HUDEP-2 (cell line): ENCODE data around the gene MAML2.

Experiments
- DNase-seq, 76 experiments: peaks; one replicate each; lab custom pipeline; 2025; ENCODE audit not compliant: unreplicated experiment in 76 of 76; lab: John Stamatoyannopoulos, UW

Gene MAML2

GRCh38 chr11:96085319-96085930 is 257.6 kb downstream of the MAML2 start:
- no peak for DNase-seq

GRCh38 chr11:96084610-96085318 is 258.2 kb downstream of the MAML2 start:
- DNase-seq: no peak

- DNase-seq: no peak
Observed at GRCh38 chr11:96082936-96083335, 260.1 kb downstream of the MAML2 start.

DNA sequence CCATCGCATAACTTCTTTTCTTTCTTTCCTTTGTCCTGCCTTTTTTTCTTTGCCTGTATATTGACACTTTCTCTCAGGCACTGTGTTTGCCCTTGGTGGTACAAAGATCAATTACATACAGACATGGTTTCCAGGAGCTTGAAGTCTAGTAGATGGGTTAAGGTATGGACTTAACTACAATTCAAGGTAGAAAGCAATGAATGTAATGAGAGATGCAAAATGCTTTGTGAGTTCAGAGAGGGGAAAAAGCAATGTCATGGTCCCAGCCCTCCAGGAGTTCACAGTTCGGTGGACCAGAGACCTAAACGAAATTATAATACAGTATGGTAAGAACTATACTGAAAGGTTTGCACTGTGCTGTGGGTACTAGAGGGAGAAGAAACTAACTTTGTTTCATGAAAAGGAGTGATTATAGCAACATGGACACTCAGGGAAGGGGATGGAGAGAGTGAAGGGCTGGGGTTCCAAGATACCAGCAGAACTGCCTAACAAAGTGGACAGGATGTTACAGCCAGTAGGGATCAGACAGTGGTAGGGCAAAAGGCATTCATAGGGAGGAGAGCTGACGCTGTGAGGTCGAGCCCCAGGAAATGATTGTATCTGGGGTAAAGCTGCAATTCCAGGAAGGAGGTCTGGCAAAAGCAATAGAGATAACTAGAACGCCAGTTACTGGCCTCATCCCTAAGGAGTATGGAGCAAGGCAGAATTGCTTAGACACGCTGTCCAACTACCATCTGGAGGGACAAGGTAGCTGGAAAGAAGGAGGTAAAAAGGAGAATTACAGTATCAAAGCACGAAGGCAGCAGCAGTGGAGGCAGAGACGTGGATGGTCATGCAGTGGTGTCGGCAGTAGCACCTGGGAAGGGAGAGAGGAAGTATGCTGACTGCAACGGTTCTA is 260.7 kb downstream of the MAML2 start:
- no peak for DNase-seq

GRCh38 chr11:96081561-96081960 is 261.4 kb downstream of the MAML2 start:
- no peak for DNase-seq

- DNase-seq: no peak
Observed at GRCh38 chr11:96079691-96080090, 263.3 kb downstream of the MAML2 start.

GRCh38 chr11:96075532-96075959 is 267.4 kb downstream of the MAML2 start:
- no peak for DNase-seq

DNA sequence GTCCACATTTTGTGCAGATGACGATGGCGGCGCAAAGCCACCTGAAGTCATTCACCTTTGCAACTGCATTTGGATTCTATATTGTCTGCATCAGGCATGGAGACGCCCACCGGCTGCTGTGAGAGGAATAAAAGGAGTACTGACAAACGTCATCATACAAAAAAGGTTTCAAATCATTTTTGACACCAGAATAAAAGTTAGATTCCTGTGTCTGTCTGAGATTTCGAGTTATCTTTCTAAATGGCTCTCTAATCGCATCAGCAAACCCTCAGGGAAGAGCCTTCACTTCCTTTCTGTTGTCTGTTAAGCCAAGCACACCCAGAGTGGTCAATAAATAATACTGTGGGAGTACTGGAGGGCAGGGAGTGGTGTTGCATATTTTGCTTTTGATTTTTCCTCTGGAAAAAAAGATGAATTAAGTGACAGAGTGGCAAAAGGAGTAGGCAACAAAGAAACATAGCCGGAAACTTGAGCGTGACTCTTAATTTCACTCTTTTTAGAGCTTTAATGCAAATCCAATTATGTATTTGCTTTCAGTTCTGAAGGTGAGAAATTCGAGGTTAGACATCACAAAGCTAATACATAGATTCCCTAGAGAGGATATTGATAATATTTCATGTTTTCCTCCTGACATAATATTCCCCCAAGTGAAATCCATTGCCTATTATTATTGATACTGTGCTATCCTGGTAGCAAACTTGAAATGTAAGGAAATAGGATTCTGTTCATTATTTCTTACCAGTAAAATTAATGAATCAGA is 268.3 kb downstream of the MAML2 start:
- DNase-seq: no peak

GRCh38 chr11:96073536-96073935 is 269.5 kb downstream of the MAML2 start:
- no peak for DNase-seq

DNA sequence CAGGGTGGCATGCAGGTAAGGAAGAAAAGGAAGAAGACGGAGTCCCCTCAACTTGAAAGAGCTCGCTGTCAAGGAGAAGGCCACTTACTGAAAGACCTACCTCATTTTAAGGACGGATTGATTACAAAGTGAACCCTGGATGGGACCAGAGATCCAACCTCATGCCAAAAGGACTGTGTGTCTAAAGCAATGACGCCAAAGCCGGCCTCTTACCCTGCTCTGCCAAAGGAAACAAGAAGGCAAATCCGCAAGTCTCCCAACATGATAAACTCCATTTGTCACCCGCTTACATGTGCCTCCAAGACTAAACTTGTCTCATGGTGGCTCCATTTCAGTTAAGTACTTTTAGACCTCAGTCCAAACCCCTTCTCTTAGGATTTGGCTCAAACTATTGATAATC is 270.4 kb downstream of the MAML2 start:
- DNase-seq: no peak

GRCh38 chr11:96070453-96070852 is 272.5 kb downstream of the MAML2 start:
- DNase-seq: no peak

- no peak for DNase-seq
Observed at GRCh38 chr11:96067160-96067559, 275.8 kb downstream of the MAML2 start.

DNA sequence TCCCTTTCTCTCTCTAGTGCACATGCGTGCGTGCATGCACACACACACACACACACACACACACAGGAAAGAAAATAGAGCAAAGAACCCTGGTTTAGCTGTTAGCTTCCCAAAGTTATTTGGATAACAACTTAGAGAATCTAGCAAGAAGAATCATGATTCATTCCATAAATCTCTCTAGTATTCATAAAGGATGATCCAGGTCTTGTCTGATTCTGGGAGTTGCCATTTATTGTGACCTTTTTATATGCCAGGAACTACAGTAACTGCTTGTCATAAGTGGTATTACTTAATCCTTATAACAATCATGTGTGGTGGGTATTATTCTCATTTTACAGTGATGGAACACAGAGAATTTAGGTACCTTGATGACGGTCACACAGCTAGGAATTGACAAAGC is 277.6 kb downstream of the MAML2 start:
- DNase-seq: no peak

- DNase-seq: no peak
Observed at GRCh38 chr11:96063886-96064285, 279.1 kb downstream of the MAML2 start.

DNA sequence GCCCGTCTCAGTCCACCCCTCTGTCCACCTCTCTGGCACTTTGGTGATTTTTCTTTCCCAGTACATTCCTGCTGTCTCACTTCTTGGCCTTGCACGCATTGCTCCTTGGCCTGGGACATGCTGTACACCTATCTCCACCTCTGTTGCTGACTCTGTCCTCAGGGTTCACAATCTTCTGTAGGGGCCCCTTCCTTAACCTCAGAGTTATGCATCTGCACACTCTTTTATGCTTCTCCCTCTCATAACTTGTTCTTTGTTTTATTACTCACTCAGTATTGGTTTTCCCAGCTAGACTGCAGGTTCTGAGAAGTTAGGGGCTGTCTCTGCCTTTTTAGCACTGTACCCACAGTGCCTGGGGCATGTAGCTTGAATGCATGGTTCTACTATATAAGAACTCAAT is 279.9 kb downstream of the MAML2 start:
- no peak for DNase-seq

- no peak for DNase-seq
Observed at GRCh38 chr11:96062134-96062533, 280.9 kb downstream of the MAML2 start.

DNA sequence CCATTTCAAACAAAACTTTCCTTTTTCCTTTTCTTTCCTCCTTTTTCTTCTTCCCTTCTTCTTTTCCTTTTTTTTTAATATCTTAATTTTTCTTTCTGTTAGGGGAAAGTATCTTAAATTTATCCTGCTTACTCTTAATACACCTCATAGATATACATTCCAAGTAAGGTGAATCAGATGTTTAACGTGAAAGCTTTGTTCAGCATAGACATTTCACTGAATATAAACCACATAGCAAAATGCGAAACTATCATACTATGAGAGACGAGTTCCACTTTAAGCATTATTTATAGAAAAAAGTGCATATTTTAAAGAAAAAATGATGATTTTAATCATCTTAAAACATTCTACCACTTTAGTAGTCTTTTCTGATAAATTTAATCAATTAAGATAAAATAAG is 281.3 kb downstream of the MAML2 start:
- DNase-seq: no peak

DNA sequence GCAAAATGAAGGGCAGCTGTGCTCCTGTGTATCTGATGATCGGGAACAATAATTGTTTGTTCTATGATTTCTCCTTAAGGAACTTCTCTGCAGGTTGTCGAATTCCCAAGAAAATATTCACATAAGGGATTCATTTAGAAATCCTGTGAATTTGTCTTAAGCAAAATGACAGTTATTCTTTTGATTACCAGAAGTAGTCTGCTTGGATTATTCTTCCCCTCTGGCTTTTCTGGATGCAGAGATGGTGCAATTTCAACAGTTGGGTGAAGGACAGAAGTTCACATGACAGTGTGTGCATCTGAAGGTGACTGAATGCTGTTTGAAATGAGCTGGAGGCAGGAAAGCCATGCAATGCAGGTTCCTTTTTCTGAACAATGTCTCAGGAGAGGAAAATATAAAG is 281.9 kb downstream of the MAML2 start:
- DNase-seq: no peak

DNA sequence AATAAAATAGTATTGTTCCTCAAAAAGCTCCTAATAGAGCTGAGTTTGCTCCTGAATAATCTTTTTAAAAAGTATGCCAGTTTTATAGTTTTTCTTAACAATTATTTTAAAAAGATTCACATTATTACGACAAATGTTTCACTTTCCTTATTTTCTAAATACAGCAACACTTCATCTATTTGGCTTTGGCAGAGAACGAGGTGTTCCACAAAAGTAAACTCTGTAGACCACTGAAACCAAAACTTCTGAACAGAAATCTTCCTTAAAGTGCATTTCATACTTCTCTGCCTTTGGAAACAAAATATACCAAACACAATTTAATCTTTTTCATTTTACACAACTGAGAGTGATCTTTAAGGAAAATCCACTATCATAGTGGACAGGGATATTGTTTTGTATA is 285.5 kb downstream of the MAML2 start:
- DNase-seq: no peak

DNA sequence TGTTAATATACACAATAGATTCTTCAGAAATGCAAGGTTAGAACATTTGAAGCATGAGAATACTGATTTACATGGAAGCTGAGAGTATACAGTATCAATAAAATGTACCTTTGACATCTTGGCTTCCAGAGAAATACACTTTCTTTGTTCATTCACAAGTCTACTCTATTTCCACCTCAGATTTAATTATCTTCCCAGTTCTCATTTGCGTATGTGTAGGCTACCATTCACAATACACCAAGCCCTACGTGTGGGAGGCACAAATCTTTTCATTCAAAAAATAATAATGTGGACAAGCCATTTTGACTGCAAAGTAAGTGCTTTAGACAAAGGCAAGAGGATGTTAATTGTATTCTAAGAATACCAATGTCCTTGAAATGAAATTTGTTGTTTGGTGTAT is 286.4 kb downstream of the MAML2 start:
- DNase-seq: no peak
